Cerebellar nuclear complex (tissue), 1 donor: ENCODE measurements around the gene JAGN1.
"Not testable (repeated sequence)": the region's sequence is repeated elsewhere in the genome, so short reads cannot be mapped to it uniquely, and the experiment has no call there.

Experiments used
- DNase-seq, 2 experiments: peaks; one replicate each; lab custom pipeline; 2025; lab: John Stamatoyannopoulos, UW

The JAGN1 gene

GRCh38 chr3:9890249-9891071 lies at the start of gene JAGN1:
JAGN1 (plus strand) TSS chr3:9890610; CDS start chr3:9890723, 113 bp downstream.
- peak in 1 of 2 experiments; percentile 6 for DNase-seq

DNA sequence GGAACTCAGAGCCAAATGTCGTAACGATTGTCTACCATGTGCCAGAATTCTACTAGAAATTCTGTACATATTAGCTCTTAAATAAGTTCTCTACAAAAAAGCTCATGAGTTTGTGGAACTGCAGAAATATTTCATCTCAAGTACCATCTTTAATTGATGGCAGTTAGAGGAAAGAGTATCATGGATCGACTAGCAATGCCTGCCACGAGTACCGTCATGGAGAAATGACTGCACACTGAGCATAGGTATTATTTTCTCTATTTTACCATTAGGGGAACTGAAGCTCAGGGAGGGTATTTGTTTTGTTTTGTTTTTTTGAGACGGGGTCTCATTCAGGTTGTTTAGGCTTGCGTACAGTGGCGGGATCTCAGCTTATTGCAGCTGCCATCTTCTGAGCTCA lies 49.4 kb upstream of the JAGN1 start:
- DNase-seq: no peak

- DNase-seq: peak; percentile 77 to 97
These were observed 46.5 kb upstream of the JAGN1 start, which contains the start of gene RPUSD3 for GRCh38 chr3:9843715-9844438. RPUSD3 (minus strand) TSS chr3:9844008; CDS start chr3:9843990, 18 bp downstream.

GRCh38 chr3:9846231-9846630 lies 44.2 kb upstream of the JAGN1 start:
- no peak for DNase-seq

DNA sequence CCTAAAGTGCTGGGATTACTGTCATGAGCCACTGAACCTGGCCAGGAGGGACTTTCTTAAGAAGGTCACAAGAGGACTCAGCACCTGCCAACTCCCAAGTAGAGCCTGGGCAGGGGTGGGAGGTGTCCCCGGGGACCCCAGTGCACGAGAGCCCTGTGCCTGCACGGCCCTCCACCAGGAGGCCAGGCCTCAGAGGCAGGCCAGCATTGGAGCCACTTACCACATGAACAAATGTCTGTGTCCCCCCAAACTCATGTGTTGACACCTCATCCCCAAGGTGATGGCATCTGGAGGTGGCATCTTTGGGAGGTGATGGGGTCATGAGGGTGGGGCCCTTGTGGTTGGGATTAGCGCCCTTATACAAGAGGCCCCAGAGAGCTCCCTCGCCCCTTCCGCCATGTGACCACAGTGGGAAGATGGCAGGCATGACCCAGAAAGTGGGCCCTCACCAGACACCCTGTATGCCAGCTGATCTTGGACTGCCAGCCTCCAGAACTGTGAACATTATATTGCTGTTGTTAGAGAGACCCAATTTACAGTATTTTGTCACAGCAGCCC lies 43.4 kb upstream of the JAGN1 start:
- no peak for DNase-seq

GRCh38 chr3:9847870-9848269 lies 42.5 kb upstream of the JAGN1 start:
- DNase-seq: not testable (repeated sequence)

DNA sequence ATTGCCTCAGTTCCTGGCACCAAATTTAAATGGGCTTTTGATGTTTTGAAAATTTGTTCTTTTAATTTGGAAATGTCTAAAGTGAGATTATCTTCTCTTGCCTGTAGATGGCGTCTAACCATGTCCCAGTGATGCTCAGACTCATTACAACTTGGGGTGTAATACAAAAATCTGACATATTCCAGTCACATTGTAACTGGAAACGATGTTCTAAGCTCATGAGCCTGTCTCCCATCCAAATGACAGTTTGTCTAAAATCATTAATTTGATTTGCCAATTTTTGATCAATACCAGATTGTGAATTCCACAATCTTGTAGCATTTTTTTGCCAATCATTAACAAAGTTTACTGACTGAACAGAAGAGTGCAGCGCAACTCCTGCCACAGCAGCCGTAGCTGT lies 41.5 kb upstream of the JAGN1 start:
- DNase-seq: not testable (repeated sequence)

GRCh38 chr3:9851383-9851782 lies 39.0 kb upstream of the JAGN1 start:
- DNase-seq: not testable (repeated sequence)

DNA sequence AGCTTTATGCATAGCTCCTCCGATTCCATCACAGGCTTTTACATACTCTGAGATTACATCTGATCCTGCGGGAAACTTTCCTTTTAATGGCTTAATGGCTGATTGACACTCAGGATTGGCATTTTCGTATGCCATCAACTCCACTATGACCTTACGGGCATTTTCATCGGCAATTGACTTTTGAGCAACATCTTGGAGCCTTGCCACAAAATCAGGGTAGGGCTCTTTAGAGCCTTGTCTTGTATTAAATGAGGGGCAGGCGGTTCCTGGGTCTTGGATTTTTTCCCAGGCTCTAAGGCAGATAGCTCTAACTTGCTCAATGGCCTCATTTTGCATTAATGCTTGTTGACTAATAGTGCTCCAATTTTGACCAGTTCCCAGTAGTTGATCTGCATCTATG lies 38.5 kb upstream of the JAGN1 start:
- not testable (repeated sequence) for DNase-seq

- no peak for DNase-seq
These were observed 37.9 kb upstream of the JAGN1 start for GRCh38 chr3:9852528-9852927.

GRCh38 chr3:9854291-9854940 lies 36.0 kb upstream of the JAGN1 start:
- not testable (repeated sequence) for DNase-seq

GRCh38 chr3:9855594-9855993 lies 34.8 kb upstream of the JAGN1 start:
- DNase-seq: no peak

DNA sequence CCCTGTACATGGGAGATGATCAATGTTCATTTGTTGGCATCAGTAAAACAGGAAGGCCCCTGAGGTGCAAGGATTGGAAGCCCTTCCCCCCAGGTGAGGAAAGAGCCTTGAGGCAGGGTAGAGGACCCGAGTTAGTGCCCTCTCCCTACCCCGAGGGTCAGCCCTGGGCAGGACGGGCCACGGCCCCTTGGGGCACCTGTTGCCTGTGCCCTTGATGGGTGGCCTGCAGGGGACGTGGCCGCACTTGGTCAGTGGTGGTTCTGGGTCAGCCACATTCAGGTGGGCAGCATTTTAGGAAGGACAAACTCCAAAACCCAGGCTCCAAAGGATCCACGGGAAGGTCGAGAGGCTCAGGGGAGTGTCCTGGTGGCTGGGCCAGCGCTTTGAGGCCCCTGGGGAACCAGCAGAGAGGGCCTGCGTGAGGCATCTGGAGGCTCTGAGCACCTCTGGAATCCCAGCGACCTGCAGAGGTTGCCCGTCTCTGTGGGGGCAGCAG lies 30.8 kb upstream of the JAGN1 start:
- no peak for DNase-seq

GRCh38 chr3:9861201-9861600 lies 29.2 kb upstream of the JAGN1 start:
- no peak for DNase-seq

GRCh38 chr3:9861626-9862130 lies 28.7 kb upstream of the JAGN1 start:
- DNase-seq: no peak

DNA sequence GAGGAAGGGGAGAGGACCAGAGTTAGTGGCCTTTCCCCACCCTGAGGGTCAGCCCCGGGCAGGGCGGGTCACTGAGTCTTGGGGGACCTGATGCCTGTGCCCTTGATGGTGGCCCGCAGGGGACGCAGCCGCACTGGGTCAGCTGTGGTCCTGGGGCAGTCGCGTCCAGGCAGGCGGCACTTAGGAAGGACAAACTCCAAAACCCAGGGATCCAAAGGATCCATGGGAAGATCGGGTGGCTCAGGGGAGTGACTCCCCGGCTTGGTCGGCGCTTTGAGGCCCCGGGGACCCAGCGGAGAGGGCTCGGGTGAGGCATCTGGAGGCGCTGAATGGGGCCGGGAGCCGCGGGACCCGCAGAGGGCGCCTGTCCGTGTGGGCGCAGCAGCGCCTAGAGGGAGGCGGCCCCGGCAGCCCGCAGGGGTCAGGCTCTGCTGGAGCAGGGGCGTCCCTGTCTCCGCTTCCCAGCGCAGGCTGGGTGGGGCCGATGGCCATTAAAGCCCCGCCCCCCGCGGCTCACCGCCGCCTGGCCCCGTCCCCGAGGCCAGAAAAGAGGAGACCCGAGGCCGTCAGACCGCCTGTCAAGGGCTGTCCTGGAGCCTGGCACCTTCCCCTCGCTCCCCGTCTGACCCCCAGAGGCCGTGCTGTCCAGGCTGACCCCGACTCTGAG lies 27.9 kb upstream of the JAGN1 start:
- no peak for DNase-seq

DNA sequence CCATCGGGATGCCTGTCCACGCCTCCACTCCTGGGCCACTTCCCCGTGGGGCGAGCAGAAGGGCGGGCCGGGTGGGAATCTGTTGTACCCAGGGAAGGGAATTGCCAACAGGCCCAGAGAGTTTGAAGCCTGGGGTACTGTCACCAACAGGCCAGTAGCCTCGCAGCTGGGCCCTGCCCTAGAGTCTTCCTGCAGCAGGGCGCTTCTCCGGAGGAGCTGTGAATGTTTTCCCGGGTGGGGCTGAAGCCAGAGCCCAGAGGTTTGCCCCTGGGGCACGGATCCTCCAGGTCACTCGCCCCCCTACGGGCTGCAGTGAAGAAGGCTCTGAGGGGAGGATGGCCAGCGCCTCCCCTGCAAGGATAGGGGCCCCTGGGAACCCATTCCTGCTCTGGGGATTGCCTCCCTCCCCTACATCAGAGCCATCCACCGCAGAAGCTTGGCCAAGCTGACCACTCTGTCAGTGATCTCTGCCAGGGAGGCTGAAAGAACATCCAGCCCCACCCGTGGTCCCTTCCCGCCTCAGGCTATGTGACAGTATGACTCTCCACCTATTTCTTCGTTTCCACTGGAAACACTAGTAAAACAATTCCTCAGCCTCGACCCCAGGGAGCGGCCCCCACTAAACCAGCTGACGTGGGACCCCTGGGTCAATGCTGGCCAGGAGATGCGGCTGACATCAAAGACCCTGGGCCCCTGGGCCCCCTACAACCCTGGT lies 27.2 kb upstream of the JAGN1 start:
- no peak for DNase-seq

GRCh38 chr3:9864200-9864927 lies 26.0 kb upstream of the JAGN1 start:
- no peak for DNase-seq

GRCh38 chr3:9865125-9865637 lies 25.2 kb upstream of the JAGN1 start:
- not testable (repeated sequence) for DNase-seq

DNA sequence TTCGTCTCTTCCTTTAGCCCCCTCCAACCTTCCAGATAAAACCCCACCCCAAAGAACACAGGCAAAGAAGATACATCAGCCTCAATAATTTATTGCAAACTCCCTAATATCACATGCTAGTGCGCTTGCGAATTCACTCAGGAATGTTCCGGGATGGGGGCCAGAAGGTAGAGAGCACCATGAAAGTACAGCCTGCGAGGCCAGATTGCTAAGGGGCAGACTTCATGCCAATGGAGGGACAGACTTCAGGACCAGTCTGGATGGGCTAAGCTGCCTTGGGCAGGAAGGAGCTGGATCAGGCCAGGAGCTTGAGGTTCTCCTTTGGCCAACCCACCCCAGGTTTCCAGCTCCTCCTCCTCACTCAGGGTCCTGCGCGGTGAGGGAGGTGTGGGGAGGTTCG lies 23.8 kb upstream of the JAGN1 start:
- no peak for DNase-seq
